Measurements from ENCODE around the gene TMEM86A. TPM values are rescaled to one million over a fixed set of nuclear protein-coding genes. Genes with fewer than 3 reads are reported as not detected.

The TMEM86A gene
- total and polyA plus RNA-seq, 7 donors = 0.76 to 3.9 (median 2.4) TPM

DNA sequence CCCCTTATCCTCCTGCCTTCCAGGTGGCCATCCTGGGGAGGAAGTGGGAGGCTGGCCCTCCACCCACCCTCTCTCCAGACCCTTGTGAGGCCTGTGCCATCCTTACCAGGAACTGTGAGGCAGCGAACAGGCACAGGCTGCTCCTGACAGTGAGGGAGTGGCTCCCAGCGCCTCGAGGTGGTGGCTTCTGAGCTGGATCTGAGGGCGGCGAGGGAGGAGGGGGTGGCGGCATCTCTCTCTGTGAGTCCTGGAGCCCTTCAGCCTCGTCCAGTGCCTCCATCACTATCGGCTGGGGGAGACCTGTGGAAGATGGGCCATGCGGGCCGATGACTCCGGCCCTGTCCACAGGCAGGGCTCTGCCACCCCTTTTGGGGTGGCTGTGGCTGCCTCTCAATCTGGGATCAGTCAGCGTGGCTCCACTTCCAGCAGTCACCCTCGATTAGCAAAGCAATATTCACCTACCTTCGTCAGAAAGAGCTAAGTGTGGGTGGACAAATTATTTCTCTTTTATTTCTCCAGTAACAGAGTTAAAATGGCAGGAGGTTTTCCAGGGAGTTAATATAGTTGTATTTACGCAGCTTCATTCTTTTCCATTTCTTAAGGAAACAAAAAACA, 45.4 kb downstream of the TMEM86A start:
- 80 to 85% (median 82%) methylated on average over 15 of the region's 15 CpGs for WGBS, 3 donors
- Histone ChIP-seq H3K9me3 (no peaks in the 10 kb centered on the region), H3K4me3 (no peak overlapping the region), H3K27me3 (ENCODE audit: insufficient read depth in 3 of 3, low read length in 2 of 3) (no peaks in the 10 kb centered on the region), H3K27ac (no peak overlapping the region), H3K36me3 (ENCODE audit: insufficient read depth in 1 of 2, low read depth in 1 of 2) (no peaks in the 10 kb centered on the region), H3K4me1 (no peaks in the 10 kb centered on the region)
- TF ChIP-seq, protein P1, sequence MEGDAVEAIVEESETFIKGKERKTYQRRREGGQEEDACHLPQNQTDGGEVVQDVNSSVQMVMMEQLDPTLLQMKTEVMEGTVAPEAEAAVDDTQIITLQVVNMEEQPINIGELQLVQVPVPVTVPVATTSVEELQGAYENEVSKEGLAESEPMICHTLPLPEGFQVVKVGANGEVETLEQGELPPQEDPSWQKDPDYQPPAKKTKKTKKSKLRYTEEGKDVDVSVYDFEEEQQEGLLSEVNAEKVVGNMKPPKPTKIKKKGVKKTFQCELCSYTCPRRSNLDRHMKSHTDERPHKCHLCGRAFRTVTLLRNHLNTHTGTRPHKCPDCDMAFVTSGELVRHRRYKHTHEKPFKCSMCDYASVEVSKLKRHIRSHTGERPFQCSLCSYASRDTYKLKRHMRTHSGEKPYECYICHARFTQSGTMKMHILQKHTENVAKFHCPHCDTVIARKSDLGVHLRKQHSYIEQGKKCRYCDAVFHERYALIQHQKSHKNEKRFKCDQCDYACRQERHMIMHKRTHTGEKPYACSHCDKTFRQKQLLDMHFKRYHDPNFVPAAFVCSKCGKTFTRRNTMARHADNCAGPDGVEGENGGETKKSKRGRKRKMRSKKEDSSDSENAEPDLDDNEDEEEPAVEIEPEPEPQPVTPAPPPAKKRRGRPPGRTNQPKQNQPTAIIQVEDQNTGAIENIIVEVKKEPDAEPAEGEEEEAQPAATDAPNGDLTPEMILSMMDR (IDR thresholded peaks at IDR 0.05) = no peak
- DNase-seq (no peak), ATAC-seq (no peak)
- intact Hi-C loops (cut with DNase I) = no loop called here

DNA sequence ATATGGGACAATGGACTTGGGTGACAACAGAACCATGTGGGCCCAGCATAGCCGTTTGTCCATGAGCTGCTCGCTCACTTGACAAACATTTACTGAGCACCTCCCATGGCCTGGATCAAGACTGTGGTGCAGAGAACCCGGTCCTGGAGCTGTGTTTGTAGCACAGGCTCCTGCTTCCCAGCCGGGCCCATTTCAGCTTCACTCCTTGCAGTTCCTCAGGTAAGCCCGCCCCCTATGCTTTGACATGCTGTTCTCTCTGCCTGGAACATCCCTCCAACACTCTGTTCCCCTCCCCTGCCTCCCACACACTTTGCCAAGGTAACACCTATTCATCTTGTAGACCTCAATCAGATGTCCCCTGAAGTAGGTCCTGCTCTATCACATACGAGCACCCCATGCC, 46.7 kb downstream of the TMEM86A start:
- DNase-seq (no peak), ATAC-seq (no peak)
- TF ChIP-seq, protein P1 (IDR thresholded peaks at IDR 0.05) = no peak
- no peaks in the 10 kb centered on the region for H3K9me3 ChIP-seq
- WGBS, 3 donors = 70 to 79% (median 78%) methylated on average over 6 of the region's 6 CpGs
- intact Hi-C loops (cut with DNase I) = no loop called here
- no peaks in the 10 kb centered on the region for H3K27me3 ChIP-seq (ENCODE audit: insufficient read depth in 3 of 3, low read length in 2 of 3)
- no peaks in the 10 kb centered on the region for H3K4me1 ChIP-seq
- no peak overlapping the region for H3K27ac ChIP-seq
- no peaks in the 10 kb centered on the region for H3K36me3 ChIP-seq (ENCODE audit: insufficient read depth in 1 of 2, low read depth in 1 of 2)
- no peak overlapping the region for H3K4me3 ChIP-seq

DNA sequence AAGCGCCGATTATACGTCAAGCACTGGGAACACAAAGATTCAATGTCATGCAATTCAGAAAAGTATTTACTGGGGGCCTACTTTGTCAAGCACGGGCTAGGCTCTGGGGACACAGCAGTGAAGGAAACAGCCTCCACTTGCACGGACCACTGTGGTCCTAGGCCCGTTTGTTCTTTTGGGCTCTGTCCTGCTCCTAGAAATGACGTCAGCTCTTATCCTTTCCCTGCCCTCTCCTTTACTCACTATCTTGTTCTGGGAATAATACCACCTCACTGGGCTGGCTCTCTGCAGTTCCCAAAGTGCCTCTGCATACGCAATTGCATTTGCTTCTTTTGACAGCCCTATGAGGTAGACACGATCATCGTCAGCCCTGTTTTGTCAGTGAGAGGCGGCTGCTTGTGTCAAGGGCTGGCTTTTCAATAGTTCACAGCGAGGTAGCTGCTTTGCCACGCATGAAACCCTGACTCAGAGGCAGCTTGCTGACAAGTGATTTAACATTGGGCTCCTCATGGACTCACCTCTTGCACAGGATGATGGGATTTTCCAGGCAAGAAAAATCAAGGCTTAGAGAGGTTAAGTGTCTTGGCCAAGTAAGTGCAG, 50.3 kb downstream of the TMEM86A start:
- intact Hi-C loops (cut with DNase I) = no loop called here
- ATAC-seq (no peak), DNase-seq (no peak)
- Histone ChIP-seq H3K4me1 (no peaks in the 10 kb centered on the region), H3K27me3 (ENCODE audit: insufficient read depth in 3 of 3, low read length in 2 of 3) (peaks cover 0 to 3% (median 2%) of the 10 kb centered on the region in 3 donors), H3K4me3 (no peak overlapping the region), H3K36me3 (ENCODE audit: insufficient read depth in 1 of 2, low read depth in 1 of 2) (no peaks in the 10 kb centered on the region), H3K9me3 (no peaks in the 10 kb centered on the region), H3K27ac (no peak overlapping the region)
- 70 to 79% (median 75%) methylated on average over 13 of the region's 13 CpGs for WGBS, 3 donors
- TF ChIP-seq, protein P1 (IDR thresholded peaks at IDR 0.05) = no peak

DNA sequence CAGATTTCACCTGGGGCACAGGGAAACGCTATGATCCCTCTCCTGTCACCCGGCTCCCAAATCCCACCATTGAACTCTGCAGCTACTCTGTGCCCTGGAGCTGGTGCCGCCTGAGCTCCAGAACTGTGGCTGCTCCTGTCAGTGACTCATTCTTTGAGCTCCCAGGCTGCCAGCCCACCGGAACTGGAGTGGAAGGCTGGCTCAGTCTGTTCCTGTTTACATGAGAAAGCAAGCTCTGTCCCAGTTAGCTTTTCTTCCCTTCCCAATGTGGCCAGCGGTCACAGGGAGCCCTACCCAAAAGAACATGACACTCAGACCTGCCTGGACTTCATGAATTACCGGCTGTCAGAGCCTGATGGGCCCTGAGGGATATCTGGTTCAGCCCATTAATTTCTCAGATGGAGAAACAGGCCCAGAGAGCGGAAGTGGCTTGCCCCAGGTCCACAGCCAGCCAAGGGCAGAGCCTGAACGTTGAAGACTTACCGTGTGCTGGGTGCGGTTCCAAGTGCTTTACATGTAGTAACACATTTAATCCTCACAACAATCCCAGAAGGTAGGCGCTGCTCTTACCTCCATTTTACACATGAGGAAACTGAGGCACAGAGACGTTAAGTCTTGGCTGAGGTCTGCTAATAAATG, 51.2 kb downstream of the TMEM86A start:
- Histone ChIP-seq H3K27me3 (ENCODE audit: insufficient read depth in 3 of 3, low read length in 2 of 3) (peaks cover 0 to 3% (median 2%) of the 10 kb centered on the region in 3 donors), H3K4me1 (no peaks in the 10 kb centered on the region), H3K27ac (no peak overlapping the region), H3K9me3 (no peaks in the 10 kb centered on the region), H3K36me3 (ENCODE audit: insufficient read depth in 1 of 2, low read depth in 1 of 2) (no peaks in the 10 kb centered on the region), H3K4me3 (no peak overlapping the region)
- DNase-seq (no peak), ATAC-seq (no peak)
- TF ChIP-seq, protein P1 (IDR thresholded peaks at IDR 0.05) = no peak
- 57 to 67% (median 61%) methylated on average over 12 of the region's 12 CpGs for WGBS, 3 donors
- intact Hi-C loops (cut with DNase I) = no loop called here

Data from psoas muscle (tissue), 8 donors.